ENCODE data around the gene DNAH11. TPM values are rescaled to one million over a fixed set of nuclear protein-coding genes. Genes with fewer than 3 reads are reported as not detected.

Gene DNAH11
- total and polyA plus RNA-seq, 2 of the 13 experiments (the other 11 are each of a cell fraction or from before 2014, with no cell fraction given) = not detected

DNA sequence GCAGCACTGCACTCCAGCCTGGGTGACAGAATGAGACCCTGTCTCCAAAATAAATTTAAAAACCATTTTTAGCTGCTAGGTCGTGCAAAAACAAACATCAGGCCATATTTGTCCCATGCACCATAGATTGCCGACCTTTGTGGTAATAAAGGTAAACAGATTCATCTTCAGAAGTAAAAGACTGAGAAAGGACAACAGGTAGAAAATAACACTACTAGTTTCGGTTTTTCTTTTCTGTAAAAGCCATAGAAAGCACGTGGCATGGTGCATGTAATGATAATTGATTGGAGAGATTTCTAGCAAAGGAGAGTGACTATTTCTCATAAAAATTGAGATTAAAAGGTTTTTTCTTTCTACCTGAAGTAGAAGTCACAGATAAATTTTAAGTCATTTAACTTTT is 93.9 kb downstream of the DNAH11 start:
- no peak for FAIRE-seq
- H3K9me3 ChIP-seq (ENCODE audit: low read length) = no peaks in the 10 kb centered on the region
- no peak overlapping the region for H2AFZ ChIP-seq (ENCODE audit: low read length)
- no peaks in the 10 kb centered on the region for H4K20me1 ChIP-seq (ENCODE audit: insufficient read depth, low read length)
- H3K79me2 ChIP-seq (ENCODE audit: insufficient read depth, low read length) = no peaks in the 10 kb centered on the region
- no peak overlapping the region for H3K4me3 ChIP-seq (replicated peaks in 1 of 3; ENCODE audit: insufficient read depth in 1 of 3, low read depth in 2 of 3, low read length in 3 of 3)
- ATAC-seq = no peak
- intact Hi-C loops (cut with micrococcal nuclease; ENCODE audit: unreplicated experiment) = no loop called here
- BruUV-seq (replicated peaks) = no TSS peak
- 3% methylated on average over 4 of the region's 4 CpGs for WGBS (ENCODE audit: low lambda C conversion rate)
- H3K4me1 ChIP-seq (ENCODE audit: insufficient read depth, low read length) = no peaks in the 10 kb centered on the region
- ChIA-PET POLR2A (no interaction called here), CTCF (ENCODE audit: low intra/inter-chr PET ratio, low total read pairs) (no interaction called here)
- TF ChIP-seq TCF7L2 (IDR thresholded peaks at IDR 0.05; ENCODE audit: low read depth, low read length) = no peak
- TF ChIP-seq ELF4 (CRISPR knock-in tag; IDR thresholded peaks at IDR 0.05; ENCODE audit: borderline replicate concordance) = no peak
- TF ChIP-seq MXD4 (CRISPR knock-in tag; IDR thresholded peaks at IDR 0.05) = no peak
- TF ChIP-seq ZNF761 (CRISPR knock-in tag; conservative IDR thresholded peaks at IDR 0.05) = no peak
- no peak for TF ChIP-seq RBM22 (optimal IDR thresholded peaks at IDR 0.05; ENCODE audit: low read length)
- no peak for TF ChIP-seq GATAD2A (CRISPR knock-in tag; IDR thresholded peaks at IDR 0.05)
- no peak for TF ChIP-seq MZF1 (CRISPR knock-in tag; IDR thresholded peaks at IDR 0.05; ENCODE audit: borderline replicate concordance)
- no peak for TF ChIP-seq ZSCAN22 (CRISPR knock-in tag; IDR thresholded peaks at IDR 0.05)
- no peak for TF ChIP-seq GABPA (IDR thresholded peaks at IDR 0.05; ENCODE audit: low read depth, low read length)
- TF ChIP-seq GABPA (CRISPR knock-in tag; IDR thresholded peaks at IDR 0.05; ENCODE audit: low read depth) = no peak
- no peak for TF ChIP-seq RFXANK (CRISPR knock-in tag; IDR thresholded peaks at IDR 0.05)
- no peak for TF ChIP-seq KAT8 (CRISPR knock-in tag; IDR thresholded peaks at IDR 0.05)
- TF ChIP-seq, protein P1, sequence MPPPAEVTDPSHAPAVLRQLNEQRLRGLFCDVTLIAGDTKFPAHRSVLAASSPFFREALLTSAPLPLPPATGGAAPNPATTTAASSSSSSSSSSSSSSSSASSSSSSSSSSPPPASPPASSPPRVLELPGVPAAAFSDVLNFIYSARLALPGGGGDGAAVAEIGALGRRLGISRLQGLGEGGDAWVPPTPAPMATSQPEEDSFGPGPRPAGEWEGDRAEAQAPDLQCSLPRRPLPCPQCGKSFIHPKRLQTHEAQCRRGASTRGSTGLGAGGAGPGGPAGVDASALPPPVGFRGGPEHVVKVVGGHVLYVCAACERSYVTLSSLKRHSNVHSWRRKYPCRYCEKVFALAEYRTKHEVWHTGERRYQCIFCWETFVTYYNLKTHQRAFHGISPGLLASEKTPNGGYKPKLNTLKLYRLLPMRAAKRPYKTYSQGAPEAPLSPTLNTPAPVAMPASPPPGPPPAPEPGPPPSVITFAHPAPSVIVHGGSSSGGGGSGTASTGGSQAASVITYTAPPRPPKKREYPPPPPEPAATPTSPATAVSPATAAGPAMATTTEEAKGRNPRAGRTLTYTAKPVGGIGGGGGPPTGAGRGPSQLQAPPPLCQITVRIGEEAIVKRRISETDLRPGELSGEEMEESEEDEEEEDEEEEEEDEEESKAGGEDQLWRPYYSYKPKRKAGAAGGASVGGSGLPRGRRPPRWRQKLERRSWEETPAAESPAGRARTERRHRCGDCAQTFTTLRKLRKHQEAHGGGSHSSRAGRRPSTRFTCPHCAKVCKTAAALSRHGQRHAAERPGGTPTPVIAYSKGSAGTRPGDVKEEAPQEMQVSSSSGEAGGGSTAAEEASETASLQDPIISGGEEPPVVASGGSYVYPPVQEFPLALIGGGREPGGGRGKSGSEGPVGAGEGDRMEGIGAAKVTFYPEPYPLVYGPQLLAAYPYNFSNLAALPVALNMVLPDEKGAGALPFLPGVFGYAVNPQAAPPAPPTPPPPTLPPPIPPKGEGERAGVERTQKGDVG (CRISPR knock-in tag; IDR thresholded peaks at IDR 0.05; ENCODE audit: borderline replicate concordance) = no peak
- no peak for TF ChIP-seq RXRA (CRISPR knock-in tag; IDR thresholded peaks at IDR 0.05)
- TF ChIP-seq TBX2 (CRISPR knock-in tag; IDR thresholded peaks at IDR 0.05; ENCODE audit: borderline replicate concordance) = no peak
- TF ChIP-seq ZKSCAN8 (CRISPR knock-in tag; IDR thresholded peaks at IDR 0.05; ENCODE audit: borderline replicate concordance) = no peak
- TF ChIP-seq TBL1XR1 (IDR thresholded peaks at IDR 0.05; ENCODE audit: borderline replicate concordance, low read length, partially characterized antibody) = no peak
- no peak for TF ChIP-seq MEIS1 (CRISPR knock-in tag; IDR thresholded peaks at IDR 0.05; ENCODE audit: borderline replicate concordance)
- no peak overlapping the region for H3K27ac ChIP-seq (ENCODE audit: extremely low read length, insufficient read depth, low read length)
- H3K4me2 ChIP-seq (ENCODE audit: low read depth, low read length) = no peak overlapping the region
- H3K27me3 ChIP-seq (ENCODE audit: control insufficient read depth in 1 of 2, insufficient read depth in 2 of 2, low read length in 2 of 2) = no peaks in the 10 kb centered on the region
- no peaks in the 10 kb centered on the region for H3K36me3 ChIP-seq (replicated peaks in 1 of 2; ENCODE audit: control insufficient read depth in 1 of 2, insufficient read depth in 2 of 2, low read length in 2 of 2)
- no peak overlapping the region for H3K9ac ChIP-seq (ENCODE audit: insufficient read depth, low read depth, low read length)
- in situ Hi-C loops (cut with HindIII; ENCODE audit: extremely low pct_ligation_motif_present, low pct_unique_long_range_greater_than_20kb) = no loop called here
- DNase-seq (ENCODE audit: low spot score) = no peak

Data from HepG2 (cell line).